ENCODE results near the gene KCTD3. TPM values are rescaled to one million over a fixed set of nuclear protein-coding genes. Genes with fewer than 3 reads are reported as not detected.

The KCTD3 gene
- total and polyA plus RNA-seq, 8 donors = 18.3 to 36.4 (median 24.8) TPM

DNA sequence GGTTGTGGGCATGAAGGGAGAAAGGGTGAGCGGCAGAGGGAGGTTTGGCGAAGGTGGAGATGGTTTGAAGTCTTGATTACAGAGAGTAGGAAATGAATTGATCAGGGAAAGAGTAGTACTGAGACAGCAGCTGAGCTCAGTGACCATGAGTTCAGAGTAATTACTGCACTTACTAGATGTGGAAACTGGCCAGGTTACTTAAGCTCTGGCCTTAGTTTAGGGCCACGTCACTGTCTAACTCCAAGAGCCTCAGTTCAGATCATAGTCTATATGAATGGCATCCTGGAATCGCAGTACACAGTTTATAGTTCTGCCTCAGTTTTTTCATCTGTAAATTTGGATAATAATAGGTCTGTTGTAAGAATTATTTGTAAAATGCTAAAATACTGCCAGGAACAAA is 78.1 kb downstream of the KCTD3 start:
- Histone ChIP-seq H3K27me3 (no peaks in the 10 kb centered on the region), H3K36me3 (no peaks in the 10 kb centered on the region), H3K4me3 (no peak overlapping the region), H3K9me3 (no peaks in the 10 kb centered on the region), H3K4me1 (no peaks in the 10 kb centered on the region), H3K27ac (no peak overlapping the region)
- WGBS, 2 donors = 85 to 89% methylated on average over 4 of the region's 4 CpGs
- FAIRE-seq (no peak), DNase-seq (no peak), ATAC-seq (no peak)
- intact Hi-C loops (cut with DNase I) = no loop called here
- TF ChIP-seq, protein P1, sequence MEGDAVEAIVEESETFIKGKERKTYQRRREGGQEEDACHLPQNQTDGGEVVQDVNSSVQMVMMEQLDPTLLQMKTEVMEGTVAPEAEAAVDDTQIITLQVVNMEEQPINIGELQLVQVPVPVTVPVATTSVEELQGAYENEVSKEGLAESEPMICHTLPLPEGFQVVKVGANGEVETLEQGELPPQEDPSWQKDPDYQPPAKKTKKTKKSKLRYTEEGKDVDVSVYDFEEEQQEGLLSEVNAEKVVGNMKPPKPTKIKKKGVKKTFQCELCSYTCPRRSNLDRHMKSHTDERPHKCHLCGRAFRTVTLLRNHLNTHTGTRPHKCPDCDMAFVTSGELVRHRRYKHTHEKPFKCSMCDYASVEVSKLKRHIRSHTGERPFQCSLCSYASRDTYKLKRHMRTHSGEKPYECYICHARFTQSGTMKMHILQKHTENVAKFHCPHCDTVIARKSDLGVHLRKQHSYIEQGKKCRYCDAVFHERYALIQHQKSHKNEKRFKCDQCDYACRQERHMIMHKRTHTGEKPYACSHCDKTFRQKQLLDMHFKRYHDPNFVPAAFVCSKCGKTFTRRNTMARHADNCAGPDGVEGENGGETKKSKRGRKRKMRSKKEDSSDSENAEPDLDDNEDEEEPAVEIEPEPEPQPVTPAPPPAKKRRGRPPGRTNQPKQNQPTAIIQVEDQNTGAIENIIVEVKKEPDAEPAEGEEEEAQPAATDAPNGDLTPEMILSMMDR (IDR thresholded peaks at IDR 0.05) = no peak

DNA sequence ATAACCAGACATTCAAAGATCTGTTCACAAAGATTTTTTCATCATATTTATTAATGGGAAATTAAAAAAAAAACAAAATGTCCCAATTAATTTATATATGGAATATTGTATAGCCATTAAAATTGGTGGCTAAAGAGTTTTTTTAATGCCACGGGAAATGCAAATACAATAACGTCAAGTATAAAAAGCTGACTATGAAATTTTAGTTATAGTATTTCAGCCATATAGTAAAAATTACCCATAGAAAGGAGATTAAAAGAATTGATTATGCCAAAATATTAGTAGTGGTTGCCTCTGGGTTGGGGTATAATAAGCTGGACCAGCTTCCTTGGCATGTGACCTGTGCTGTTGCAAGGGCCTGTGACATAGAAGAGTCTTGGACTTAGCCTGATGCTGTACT is 78.8 kb downstream of the KCTD3 start:
- ATAC-seq (no peak), FAIRE-seq (no peak), DNase-seq (no peak)
- TF ChIP-seq, protein P1 (IDR thresholded peaks at IDR 0.05) = no peak
- Histone ChIP-seq H3K27ac (no peak overlapping the region), H3K4me1 (no peaks in the 10 kb centered on the region), H3K4me3 (no peak overlapping the region), H3K9me3 (no peaks in the 10 kb centered on the region), H3K27me3 (no peaks in the 10 kb centered on the region), H3K36me3 (no peaks in the 10 kb centered on the region)
- intact Hi-C loops (cut with DNase I) = no loop called here
- 87 to 93% methylated on average over 2 of the region's 2 CpGs for WGBS, 2 donors

DNA sequence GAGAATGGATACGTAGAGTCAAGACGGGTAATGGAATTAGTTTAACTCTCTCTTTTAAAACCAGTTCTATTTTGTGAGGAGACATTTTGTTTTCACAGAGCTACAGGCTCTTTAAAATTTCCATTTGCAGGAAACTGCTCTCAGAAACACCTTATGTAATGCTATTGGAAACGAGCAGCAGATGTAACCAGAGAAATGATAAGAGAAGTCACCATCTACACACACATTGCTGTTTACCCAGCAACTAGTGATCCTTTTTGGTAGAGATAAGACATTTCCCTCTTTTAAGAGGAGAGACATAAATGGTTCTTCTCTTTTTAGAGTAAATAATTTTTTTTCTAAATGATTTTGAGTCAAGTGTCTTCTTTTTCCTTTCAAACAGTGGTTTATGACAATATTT is 80.6 kb downstream of the KCTD3 start:
- DNase-seq (no peak), ATAC-seq (peak in 2 of 4 donors; percentile 25 to 45), FAIRE-seq (no peak)
- intact Hi-C loops (cut with DNase I) = no loop called here
- H3K9me3 ChIP-seq = no peaks in the 10 kb centered on the region
- H3K27ac ChIP-seq = no peak overlapping the region
- no peaks in the 10 kb centered on the region for H3K36me3 ChIP-seq
- no peaks in the 10 kb centered on the region for H3K27me3 ChIP-seq
- TF ChIP-seq, protein P1 (IDR thresholded peaks at IDR 0.05) = no peak
- 55 to 67% methylated on average over 3 of the region's 3 CpGs for WGBS, 2 donors
- no peaks in the 10 kb centered on the region for H3K4me1 ChIP-seq
- no peak overlapping the region for H3K4me3 ChIP-seq

DNA sequence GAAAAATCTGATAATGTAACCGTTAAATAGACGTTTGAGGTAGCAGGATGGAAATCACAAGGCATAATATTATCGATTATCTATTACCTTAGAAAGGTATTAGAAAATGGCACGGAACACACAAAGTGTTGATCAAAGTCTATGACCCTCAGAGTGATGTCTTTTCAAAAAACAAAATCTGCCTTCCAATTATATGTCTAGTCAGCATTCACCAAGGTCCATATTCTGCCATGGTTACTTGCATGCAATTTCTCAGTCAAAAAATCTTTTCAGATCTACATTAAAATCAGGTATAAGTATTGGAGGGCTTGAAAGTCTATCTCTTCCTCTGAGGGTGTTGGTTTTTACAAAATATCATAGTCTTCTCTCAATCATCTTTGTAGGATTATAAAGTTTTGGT is 81.9 kb downstream of the KCTD3 start:
- DNase-seq = no peak
- Histone ChIP-seq H3K27ac (no peak overlapping the region), H3K36me3 (no peaks in the 10 kb centered on the region), H3K4me1 (no peaks in the 10 kb centered on the region), H3K4me3 (no peak overlapping the region), H3K9me3 (no peaks in the 10 kb centered on the region), H3K27me3 (no peaks in the 10 kb centered on the region)
- TF ChIP-seq, protein P1 (IDR thresholded peaks at IDR 0.05) = no peak
- intact Hi-C loops (cut with DNase I) = no loop called here
- FAIRE-seq = no peak
- no peak for ATAC-seq
- WGBS, 2 donors = 72 to 86% methylated on average over 4 of the region's 4 CpGs

DNA sequence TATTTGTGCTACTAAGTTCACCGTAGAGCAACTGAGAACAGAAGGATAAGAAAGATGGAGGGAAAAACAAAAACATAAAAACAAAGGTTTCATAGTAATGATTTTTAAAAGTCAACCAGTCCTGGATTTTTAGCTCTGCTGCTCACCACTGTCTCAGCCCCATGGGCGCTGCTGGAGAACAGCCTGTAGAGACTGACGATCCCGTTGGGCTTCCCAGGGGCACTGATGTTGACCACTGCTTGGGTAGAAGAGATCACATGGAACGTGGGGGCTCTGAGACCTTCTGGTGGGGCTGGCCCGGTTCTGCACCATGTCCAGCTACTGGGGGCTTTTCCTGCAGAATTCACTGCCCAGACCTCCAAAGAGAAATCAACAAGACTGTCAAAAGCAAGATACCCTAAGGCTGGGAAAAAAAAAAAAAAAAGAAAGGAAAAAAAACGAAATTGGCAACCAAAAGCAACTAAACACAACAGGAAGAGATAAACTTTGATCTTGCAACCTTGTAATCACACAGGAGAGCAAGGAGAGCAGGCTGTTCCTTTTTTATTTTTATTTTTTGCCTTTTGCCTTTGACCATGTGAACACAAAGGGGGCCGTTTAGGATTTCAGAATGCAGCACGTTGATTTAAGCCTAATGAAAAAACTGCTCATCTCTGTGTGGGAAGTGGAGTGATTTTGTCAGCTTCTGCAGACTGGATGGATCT is 83.5 kb downstream of the KCTD3 start:
- H3K36me3 ChIP-seq = no peaks in the 10 kb centered on the region
- 47 to 57% methylated on average over 9 of the region's 9 CpGs for WGBS, 2 donors
- intact Hi-C loops (cut with DNase I) = no loop called here
- no peak for ATAC-seq
- no peak overlapping the region for H3K4me3 ChIP-seq
- H3K27ac ChIP-seq = no peak overlapping the region
- no peaks in the 10 kb centered on the region for H3K4me1 ChIP-seq
- FAIRE-seq = no peak
- DNase-seq = no peak
- H3K9me3 ChIP-seq = no peaks in the 10 kb centered on the region
- TF ChIP-seq, protein P1 (IDR thresholded peaks at IDR 0.05) = no peak
- H3K27me3 ChIP-seq = no peaks in the 10 kb centered on the region
